ENCODE data around the gene PANX2. TPM values are rescaled to one million over a fixed set of nuclear protein-coding genes. Genes with fewer than 3 reads are reported as not detected.
A peak's percentile ranks its signal among the peaks of the same experiment; 100 is the strongest.

Gene PANX2
- total RNA-seq, 1 donor from 2014 or later = 0.43 TPM

DNA sequence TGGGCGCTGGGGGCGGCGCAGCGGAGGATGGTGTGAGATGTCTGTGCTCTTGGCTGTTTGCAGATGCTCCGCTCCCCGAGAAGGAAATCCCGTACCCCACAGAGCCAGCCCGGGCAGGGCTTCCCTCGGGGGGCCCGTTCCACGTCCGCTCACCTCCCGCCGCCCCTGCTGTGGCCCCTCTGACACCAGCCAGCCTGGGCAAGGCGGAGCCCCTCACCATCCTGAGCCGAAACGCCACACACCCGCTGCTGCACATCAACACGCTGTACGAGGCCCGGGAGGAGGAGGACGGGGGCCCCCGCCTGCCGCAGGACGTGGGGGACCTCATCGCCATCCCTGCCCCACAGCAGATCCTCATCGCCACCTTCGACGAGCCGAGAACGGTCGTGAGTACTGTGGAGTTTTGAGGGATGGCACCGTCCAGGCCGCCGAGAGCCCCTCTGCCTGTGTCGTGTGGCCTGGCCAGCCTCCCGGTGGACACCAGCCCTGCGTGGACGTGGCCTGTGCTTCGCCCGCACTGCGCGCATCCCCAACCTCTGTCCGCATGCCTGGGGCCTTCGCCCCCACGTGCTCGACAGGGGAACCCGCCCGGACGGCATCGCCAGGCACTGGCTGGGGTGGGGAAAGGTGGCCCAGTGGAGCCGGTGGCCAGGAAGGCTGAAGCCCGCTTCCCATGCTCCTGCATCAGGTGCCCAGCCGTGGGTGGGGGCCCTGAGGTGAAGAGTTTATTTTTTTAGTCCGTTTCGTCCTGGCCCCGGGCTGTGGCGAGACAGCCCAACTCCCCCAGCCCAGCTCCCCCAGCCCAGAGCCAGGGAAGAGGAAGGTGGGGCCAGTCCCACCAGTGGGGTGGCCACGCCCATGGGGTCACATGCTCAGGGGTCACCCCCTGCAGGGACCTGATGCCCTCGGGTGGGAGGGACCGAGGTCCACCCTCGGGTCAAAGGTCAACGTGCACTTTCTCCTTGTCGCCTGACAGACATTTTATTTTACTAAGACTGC is 8.6 kb downstream of the PANX2 start:
- ATAC-seq (no peak), DNase-seq (ENCODE audit: missing footprints) (peak; percentile 52)
- intact Hi-C loops (cut with DNase I) = no loop called here

DNA sequence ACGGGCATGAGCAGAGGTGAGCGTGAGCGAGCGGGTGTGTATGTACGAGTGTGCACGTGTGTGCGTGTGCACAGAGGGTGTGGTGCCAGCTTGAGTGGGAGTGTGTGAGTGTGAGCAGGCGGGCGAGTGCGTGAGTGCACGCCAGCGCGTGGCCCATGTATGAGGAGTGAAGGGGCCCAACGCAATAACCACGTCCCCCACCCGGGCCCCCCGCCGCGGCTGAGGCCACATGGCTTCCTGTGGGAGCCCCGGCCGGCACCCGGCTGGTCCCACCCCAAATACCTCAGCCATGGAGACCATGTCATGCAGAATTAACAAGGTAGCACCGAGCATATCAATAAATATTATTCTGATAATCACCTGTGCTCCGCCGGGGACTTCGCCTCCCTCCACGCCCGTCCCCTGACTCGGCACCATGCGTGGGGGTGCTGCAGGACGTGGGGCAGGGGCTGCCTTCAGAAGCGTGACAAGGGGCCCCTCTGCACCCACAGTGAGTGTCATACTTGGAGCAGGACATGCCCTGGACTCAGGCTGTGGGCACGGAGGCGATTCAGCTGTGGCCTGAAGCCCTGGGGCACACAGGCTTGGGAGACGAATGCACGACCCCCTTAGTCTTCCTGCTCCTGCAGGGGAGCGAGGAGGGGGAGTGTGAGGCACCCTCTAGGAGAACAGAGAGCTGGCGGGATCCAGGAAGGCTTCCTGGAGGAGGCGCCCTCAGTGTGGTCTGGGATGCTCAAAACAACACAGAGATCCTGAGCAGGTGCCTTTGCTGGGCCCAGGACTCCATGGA is 9.6 kb downstream of the PANX2 start:
- intact Hi-C loops (cut with DNase I) = no loop called here
- ATAC-seq = no peak
- peak; percentile 66 for DNase-seq (ENCODE audit: missing footprints)

DNA sequence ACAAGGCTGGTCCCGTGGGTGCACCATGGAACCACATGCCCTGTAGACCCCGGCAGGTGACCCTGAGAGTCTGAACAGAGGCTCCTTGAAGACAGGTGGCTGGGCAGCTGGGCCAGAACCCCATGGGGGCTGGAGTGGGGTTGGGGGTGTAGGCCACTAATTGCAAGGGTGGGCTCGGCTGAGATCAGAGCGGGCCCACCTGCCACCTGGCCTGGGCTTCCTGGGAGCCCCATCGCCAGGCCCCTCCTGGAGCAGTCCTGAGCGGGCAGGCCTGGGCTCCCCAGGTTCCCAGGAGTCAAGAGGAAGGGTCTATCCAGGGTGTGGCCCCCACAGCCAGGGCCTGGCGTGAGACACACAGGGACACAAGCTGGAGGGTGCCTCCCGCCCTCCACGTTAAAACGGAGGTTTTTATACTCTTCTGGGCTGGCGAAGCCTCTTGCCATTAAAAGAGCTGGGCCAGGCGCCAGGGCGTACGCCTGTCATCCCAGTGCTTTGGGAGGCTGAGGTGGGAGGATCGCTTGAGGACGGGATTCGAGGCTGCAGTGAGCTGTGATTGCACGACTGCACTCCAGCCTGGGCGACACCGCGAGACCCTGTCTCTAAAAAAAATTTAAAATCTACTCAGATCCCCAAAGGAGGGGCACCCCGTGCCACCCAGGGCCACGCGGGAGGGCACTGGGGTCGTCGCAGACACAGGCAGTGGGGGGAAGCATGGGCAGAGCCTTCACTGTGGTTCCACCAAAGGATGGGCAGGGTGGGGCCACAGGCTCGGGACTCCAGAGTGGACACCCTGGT is 10.4 kb downstream of the PANX2 start:
- DNase-seq (ENCODE audit: missing footprints) (peak; percentile 65), ATAC-seq (no peak)
- intact Hi-C loops (cut with DNase I) = no loop called here

DNA sequence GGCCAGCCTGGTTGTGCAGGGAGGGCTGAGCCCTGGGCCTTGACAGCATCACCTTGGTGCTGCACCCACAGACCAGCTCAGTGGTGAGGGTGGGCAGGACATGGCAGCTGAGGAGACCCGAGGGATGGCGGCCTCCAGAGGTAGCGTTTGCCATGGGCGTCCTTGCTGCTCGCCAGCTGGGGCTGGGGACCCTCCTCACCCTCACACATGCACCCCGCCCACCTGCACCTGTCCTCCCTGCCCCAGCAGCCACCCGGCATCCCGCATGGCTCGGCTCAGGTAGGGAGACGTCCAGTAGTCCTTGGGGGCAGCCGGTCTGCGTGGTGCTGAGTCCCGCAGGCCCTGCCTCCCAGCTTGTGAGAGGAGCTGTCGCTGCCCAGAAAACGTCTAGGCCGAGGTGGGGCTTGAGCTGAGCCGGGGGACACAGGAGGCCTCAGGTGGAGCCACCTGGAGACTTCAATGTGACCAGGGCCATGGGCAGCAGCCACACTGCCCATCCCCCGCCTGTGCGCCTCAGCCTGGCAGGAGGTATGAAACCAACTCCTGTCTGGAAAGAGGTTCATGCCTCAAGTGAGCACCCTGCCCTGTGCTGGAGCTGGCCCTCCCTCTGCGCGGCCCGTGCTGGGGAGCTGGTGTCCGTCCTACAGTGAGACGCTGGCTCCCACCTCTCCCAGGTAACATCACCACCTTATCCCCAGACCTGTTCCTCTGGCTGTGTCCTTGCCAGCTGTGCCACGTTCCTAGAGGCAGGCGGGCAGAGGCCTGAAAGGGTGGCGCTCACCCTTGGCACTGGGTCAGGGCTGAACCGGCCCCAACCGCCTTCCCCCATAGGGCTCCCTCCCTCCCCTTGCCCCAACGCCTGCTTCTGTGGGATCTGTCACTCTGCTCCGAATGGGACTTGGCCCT is 11.9 kb downstream of the PANX2 start:
- intact Hi-C loops (cut with DNase I) = no loop called here
- peak; percentile 6 for ATAC-seq
- peak; percentile 55 for DNase-seq (ENCODE audit: missing footprints)

DNA sequence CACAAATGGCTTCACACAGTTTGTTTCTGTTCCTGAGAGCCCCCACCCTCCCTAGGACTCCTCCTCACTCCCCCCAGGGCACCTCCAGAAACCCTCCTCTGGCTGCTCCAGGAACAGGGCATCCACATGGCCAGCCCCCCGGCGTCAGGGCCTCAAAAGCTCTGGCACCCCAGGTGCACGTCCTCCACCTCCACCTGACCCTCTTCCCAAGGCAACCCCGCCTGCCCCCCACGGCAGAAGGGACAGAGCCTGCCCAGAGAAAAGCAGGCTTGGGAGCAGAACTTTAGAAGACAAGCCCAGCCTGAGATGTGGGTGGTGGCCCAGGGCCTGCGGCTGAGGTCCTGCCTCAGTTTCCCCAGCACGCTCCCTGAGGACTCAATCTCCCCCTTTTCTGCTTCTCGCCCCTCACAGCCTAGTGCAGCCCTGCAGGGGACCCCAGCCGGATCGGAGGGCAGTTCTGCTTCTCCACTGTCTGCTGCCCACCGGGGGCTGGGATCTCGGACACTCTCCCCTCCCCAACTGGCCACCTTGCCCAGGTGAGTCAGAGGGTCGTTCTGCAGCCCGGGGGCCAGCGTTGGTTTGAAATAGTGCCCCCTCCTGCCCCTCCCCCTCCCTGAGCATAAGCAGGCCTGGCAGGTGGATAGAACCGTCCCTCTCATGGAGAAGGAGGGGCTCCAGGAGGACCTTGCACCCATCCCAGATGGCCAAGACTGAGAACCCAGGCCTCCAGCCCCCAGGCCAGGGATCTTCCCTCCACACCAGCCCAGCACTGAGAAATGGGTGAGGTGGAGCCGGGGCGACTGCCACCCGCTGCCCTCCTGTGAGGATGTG is 12.8 kb downstream of the PANX2 start:
- no peak for ATAC-seq
- intact Hi-C loops (cut with DNase I) = no loop called here
- peak; percentile 57 for DNase-seq (ENCODE audit: missing footprints)

DNA sequence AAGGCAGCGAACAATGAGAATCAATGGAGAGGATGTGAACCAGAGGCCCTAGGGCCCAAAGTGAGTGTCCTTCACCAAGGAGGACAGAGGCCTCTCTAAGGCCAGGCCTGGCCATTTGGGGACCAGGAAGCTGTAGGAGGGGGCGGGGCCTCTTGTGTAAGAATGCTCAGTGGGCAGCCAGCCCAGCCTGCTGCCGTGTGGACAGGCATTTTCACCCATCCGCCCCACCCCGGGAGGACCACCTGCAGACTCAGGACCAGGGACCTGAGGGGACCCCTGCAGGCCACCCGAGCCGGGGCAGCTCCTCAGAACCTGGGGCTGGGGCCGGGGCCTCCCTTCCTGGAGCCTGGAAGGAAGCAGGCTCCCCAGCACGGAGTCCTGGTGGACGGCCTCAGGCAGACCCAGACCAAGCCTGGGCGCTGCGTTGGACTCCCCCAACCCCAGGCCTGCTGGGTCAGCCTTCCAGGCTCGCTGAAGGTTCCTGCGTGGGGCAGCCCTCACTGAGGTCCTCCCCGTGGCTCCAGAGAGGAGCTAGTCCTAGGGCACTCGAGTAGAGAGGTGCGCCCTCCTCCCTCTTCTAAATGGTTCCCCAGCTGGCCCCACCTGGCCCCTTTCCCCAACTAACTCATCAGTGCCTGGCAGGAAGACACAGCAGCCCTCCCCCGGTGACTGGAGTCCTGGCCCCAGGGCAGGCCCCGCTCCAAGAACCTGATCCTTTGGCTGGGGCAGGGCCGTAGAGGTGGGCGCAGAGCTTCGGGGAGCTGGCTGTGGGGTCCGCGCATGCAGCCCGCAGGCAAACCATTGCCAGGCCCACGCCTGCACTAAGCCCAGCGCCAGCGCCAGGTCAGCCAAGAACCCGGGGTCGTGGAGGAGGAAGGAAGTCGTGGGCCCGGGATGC is 13.7 kb downstream of the PANX2 start:
- DNase-seq (ENCODE audit: missing footprints) (peak; percentile 90), ATAC-seq (peak; percentile 48)
- intact Hi-C loops (cut with DNase I) = no loop called here

DNA sequence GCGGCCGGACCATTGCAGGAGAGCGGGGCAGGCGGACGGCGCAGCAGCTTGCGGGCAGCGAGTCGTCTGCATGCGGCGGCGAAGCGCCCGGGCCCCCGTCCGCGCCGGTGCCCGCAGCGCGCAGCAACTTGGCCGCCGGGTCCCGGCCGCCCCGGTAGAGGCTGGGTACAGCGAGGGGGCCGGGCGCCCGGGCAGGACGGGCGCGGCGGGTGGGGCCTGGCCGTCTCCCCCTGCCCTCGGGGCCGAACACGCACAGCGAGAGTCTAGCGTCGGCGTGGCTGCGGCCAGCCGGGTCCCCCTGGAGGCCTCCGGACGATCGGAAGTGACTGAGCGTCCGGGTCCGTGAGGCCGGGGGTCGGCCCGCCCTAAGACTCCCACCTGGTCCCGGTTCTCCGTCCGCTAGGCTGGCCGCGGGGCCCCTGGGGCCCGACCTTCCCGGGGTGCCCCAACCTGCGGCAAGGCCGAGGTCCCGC is 14.4 kb downstream of the PANX2 start:
- intact Hi-C loops (cut with DNase I) = no loop called here
- no peak for DNase-seq (ENCODE audit: missing footprints)
- no peak for ATAC-seq

DNA sequence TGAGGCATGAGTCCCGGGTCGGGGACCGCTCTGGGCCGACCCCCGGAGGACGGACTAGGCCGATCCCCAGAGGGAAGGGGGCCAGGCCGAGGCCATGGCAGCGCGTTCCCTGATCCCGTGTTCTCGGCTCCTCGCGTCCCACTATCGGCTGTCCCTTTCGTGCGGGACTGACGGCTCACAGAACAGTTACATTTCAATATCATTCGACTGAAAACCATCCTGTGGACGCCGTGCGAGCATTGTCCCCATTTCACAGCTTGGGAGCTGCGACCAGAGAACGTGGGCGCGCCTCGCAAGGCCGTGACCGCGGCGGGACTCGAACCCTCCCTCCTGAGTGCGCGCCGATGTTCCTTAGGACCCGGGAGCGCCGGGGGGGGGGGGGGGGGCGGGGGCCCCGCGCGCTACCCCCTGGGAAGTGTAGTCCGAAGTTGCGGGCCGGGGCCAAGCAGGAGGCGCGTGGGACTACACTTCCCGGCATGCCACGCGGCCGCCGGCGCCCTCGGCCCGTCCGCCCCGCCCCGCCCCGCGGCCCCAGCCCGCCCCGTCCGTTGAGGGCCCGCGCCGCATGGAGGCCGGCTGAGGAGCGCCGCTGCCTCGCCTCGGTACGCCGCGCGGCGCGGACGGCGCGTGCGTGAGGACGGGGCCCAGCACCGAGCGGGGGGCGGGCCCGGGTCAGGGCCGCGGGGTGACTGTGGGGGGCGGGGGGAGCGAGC is 15.0 kb downstream of the PANX2 start, which contains the start of gene TRABD:
Gene TRABD (plus strand): TSS at position 539 of the 713 bp plus-strand sequence. CDS start 7,148 bp downstream, outside the sequence.
- DNase-seq (ENCODE audit: missing footprints) (peak; percentile 96), ATAC-seq (peak; percentile 87)
- intact Hi-C loops (cut with DNase I) = no loop called here

DNA sequence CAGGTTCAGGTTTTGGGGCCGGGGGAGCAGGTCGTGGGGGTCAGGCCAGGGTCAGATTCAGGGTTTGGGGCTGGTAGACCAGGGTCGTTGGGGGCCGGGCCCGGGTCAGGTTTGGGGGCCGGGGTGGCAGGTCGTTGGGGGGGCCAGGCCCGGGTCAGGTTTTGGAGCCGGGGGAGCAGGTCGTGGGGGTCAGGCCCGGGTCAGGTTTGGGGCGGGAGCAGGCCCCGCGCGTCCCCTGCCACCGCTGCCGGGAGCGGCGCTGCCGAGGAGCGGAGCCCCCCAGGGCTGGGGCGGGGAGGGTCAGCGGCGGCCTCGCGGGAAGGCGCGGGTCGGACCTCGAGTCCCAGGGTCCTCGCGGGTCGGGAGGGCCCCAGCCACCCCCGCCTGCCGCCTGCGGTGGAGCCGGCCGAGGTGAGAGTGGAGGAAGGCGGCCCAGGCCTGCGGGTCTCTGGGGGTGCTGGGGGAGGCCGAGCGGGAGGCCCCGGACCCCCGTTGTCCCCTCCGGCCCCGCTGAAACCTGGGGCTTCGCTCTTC is 15.7 kb downstream of the PANX2 start:
- DNase-seq (ENCODE audit: missing footprints) (no peak), ATAC-seq (no peak)
- intact Hi-C loops (cut with DNase I) = no loop called here

DNA sequence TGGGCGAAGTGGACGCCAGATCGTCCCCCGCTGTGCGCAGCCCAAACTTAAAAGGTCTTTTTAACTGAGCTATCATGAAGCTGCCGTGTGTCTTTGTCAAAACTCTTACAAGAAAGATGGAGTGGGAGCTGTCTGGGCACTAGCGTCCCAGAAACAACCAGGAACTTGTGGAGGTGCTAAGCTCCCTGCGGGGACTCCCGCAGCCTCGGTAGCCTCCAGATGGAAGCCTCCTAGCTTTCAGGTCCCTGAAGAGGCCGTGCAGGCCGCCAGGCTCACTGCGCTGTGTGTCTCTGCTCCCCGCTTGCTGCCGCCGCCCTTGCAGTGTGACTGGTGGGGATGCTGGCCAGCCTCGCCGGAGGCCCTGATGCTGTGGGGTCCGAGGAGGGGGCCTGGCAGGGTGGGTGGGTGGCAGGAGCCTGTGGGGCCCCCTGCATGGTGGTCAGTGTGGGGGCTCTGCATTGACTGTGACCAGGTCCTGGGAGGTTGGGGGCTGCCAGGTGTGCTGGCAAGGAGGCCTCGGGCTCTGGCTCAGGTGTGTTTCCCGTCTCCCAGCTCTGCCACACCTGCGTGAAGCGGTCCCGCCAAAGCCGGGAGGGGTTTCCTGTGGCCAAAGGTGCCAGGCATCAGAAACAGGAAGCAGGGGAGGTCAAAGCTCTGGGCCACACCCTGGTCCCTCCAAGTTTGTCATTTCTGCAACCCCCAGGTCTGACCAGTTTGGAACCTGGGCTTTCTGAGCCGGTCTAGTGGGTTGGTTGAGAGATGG is 16.4 kb downstream of the PANX2 start:
- intact Hi-C loops (cut with DNase I) = no loop called here
- ATAC-seq = no peak
- peak; percentile 75 for DNase-seq (ENCODE audit: missing footprints)

DNA sequence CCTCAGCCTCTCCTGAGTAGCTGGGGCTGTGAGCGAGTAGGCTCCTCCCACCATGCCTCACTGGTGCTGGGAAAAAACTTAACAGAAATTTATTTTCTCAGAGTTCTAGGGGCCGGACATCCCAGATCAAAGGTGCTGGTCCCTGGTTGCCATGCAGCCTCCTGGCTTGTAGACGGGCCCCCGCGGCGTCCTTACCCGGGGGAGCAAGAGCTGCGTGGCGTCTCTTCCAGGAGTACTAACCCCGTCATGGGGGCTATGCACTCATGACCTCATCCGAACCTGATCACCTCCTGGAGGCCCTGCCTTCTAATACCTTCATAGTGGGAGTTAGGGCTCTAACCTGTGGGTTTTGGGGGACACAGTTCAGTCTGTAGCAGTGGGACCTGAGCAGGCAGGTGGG is 17.8 kb downstream of the PANX2 start:
- DNase-seq (ENCODE audit: missing footprints) = peak; percentile 28
- intact Hi-C loops (cut with DNase I) = no loop called here
- no peak for ATAC-seq

DNA sequence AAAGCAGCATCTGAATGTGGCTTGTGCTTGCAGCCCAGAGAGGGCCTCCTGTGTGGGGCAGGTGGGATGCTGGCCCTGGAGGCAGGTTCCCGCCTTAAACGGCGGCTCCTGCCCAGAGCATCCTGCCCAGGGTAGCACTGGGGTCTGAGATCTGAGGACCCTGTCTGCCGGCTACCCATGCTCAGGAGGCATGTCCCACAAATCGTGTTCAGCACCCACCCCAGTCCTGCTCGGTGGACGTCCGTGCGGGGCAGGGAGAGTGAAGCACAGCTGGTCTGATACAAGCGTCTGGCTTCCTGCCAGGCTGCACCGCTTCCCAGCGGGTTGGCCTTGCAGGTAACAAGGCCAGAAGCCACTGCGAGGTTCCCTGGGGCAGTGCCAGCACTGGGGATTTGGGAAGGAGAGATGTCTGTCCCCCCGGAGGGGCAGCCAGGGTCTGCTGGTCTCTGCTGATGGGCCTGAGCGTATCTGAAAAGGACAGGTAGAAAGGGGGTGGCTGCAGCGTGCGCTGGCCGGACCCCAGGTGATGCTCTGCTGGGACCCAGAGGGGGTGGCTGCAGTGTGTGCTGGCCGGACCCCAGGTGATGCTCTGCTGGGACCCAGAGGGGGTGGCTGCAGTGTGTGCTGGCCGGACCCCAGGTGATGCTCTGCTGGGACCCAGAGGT is 18.8 kb downstream of the PANX2 start:
- DNase-seq (ENCODE audit: missing footprints) (peak; percentile 64), ATAC-seq (no peak)
- intact Hi-C loops (cut with DNase I) = no loop called here

DNA sequence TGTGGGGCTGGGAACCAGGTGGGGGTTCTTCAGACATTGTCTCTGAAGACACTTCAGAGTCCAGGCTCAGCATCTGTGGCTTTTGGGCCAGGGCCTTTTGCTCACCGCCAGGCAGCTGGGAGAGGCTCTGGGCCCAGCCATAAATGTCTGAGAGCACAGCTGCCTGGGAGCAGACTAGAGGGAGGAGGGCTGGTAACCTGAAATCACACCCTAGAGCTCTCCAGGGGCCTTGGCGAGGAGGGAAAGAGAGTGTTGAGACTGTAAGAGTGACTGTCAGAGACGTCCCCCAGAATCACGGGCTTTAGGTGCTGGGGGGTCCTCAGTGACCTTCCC is 19.3 kb downstream of the PANX2 start:
- peak; percentile 14 for ATAC-seq
- intact Hi-C loops (cut with DNase I) = no loop called here
- no peak for DNase-seq (ENCODE audit: missing footprints)

Measured in Right ventricle myocardium inferior (tissue), 1 donor.